Neutrophil (primary cell): ENCODE data around the gene CDHR3.
"Not testable (repeated sequence)": the region's sequence is repeated elsewhere in the genome, so short reads cannot be mapped to it uniquely, and the experiment has no call there.

Experiments used
- H3K27ac ChIP-seq: fragments of 200-600 bp; sonication (generic); 2 replicates; pipeline ENCODE4 v1.5.1; 2016; ENCODE audit warnings: mild to moderate bottlenecking, moderate library complexity
- H3K27me3 ChIP-seq: fragments of 200-600 bp; sonication (generic); 2 replicates; pipeline ENCODE4 v1.6.0; 2016; ENCODE audit warnings: mild to moderate bottlenecking
- H3K36me3 ChIP-seq: fragments of 200-600 bp; sonication (generic); 2 replicates; pipeline ENCODE4 v1.5.1; 2017
- H3K4me1 ChIP-seq, 2 experiments: fragments of 200-600 bp in 1 of 2; sonication (generic) in 1 of 2; 1 replicate in 1 of 2; 2 replicates in 1 of 2; pipeline versions ENCODE4 v1.5.1 to v1.6.1; 2013 to 2016; ENCODE audit warnings: low read depth in 1 of 2, low read length in 1 of 2, mild to moderate bottlenecking in 1 of 2, moderate library complexity in 1 of 2; ENCODE audit not compliant: control insufficient read depth in 1 of 2, insufficient read depth in 1 of 2
- H3K4me3 ChIP-seq, 2 experiments: fragments of 200-600 bp in 1 of 2; sonication (generic) in 1 of 2; 1 replicate in 1 of 2; 2 replicates in 1 of 2; pipeline ENCODE4 v1.5.1; 2013 to 2016; ENCODE audit warnings: low read depth in 1 of 2, low read length in 1 of 2, mild to moderate bottlenecking in 1 of 2, moderate library complexity in 1 of 2
- H3K9me3 ChIP-seq: fragments of 200-600 bp; sonication (generic); 2 replicates; pipeline ENCODE4 v1.5.1; 2016
- CTCF ChIP-seq: fragments of 200-600 bp; sonication (generic); IDR thresholded peaks from 2 replicates; pipeline ENCODE4 v1.5.1; 2016; ENCODE audit warnings: antibody characterized with exemption

The CDHR3 gene

GRCh38 chr7:105951597-105951996 lies 11.5 kb upstream of the CDHR3 start:
- Histone ChIP-seq H3K27me3 (peaks cover 5% of the 10 kb centered on the region), H3K36me3 (no peaks in the 10 kb centered on the region), H3K4me3 (no peak overlapping the region), H3K27ac (no peak overlapping the region), H3K9me3 (no peaks in the 10 kb centered on the region), H3K4me1 (no peaks in the 10 kb centered on the region)
- no peak for TF ChIP-seq CTCF

- no peaks in the 10 kb centered on the region for H3K9me3 ChIP-seq
- no peaks in the 10 kb centered on the region for H3K4me1 ChIP-seq
- no peaks in the 10 kb centered on the region for H3K36me3 ChIP-seq
- no peak overlapping the region for H3K27ac ChIP-seq
- no peak overlapping the region for H3K4me3 ChIP-seq
- TF ChIP-seq CTCF: no peak
- H3K27me3 ChIP-seq: no peaks in the 10 kb centered on the region
Measured at GRCh38 chr7:105952917-105953595, 10.0 kb upstream of the CDHR3 start.

- H3K4me3 ChIP-seq: no peak overlapping the region
- no peaks in the 10 kb centered on the region for H3K4me1 ChIP-seq
- no peak for TF ChIP-seq CTCF
- H3K9me3 ChIP-seq: no peaks in the 10 kb centered on the region
- no peaks in the 10 kb centered on the region for H3K27me3 ChIP-seq
- H3K27ac ChIP-seq: no peak overlapping the region
- no peaks in the 10 kb centered on the region for H3K36me3 ChIP-seq
Measured at GRCh38 chr7:105954711-105955110, 8.4 kb upstream of the CDHR3 start.

- H3K9me3 ChIP-seq, H3K4me3 ChIP-seq, H3K27ac ChIP-seq, H3K36me3 ChIP-seq, H3K27me3 ChIP-seq, H3K4me1 ChIP-seq: not testable (repeated sequence)
Measured at GRCh38 chr7:105955651-105956466, 7.2 kb upstream of the CDHR3 start.

GRCh38 chr7:105958012-105958411 lies 5.1 kb upstream of the CDHR3 start:
- Histone ChIP-seq H3K36me3 (no peaks in the 10 kb centered on the region), H3K27ac (no peak overlapping the region), H3K27me3 (peaks cover 3% of the 10 kb centered on the region), H3K4me1 (no peaks in the 10 kb centered on the region), H3K4me3 (no peak overlapping the region), H3K9me3 (no peaks in the 10 kb centered on the region)
- no peak for TF ChIP-seq CTCF

GRCh38 chr7:105962353-105962752 lies 711 bp upstream of the CDHR3 start:
- H3K9me3 ChIP-seq: no peaks in the 10 kb centered on the region
- H3K27ac ChIP-seq: no peak overlapping the region
- no peaks in the 10 kb centered on the region for H3K4me1 ChIP-seq
- no peak for TF ChIP-seq CTCF
- no peak overlapping the region for H3K4me3 ChIP-seq
- no peaks in the 10 kb centered on the region for H3K36me3 ChIP-seq
- H3K27me3 ChIP-seq: peaks cover 10% of the 10 kb centered on the region
